OCI-LY7 (cell line): ENCODE results near the gene PSD4. TPM values are rescaled to one million over a fixed set of nuclear protein-coding genes. Genes with fewer than 3 reads are reported as not detected.

Experiments
- BruUV-seq: library from RNA; stranded (reverse); fragments of 400-500 nt; replicated peaks from 2 replicates; lab custom pipeline; 2021; lab: Mats Ljungman, UMichigan
- CTCF ChIA-PET: fragments of 300-600 bp; sonication (Branson Sonifier 250); formaldehyde crosslinking; loops from one replicate; lab custom pipeline; 2022; ENCODE audit warnings: antibody characterized with exemption; ENCODE audit not compliant: unreplicated experiment; lab: Charles Lee
- POLR2A ChIA-PET: fragments of 300-600 bp; sonication (Branson Sonifier 250); formaldehyde crosslinking; loops from one replicate; lab custom pipeline; 2022; ENCODE audit warnings: antibody characterized with exemption; lab: Charles Lee
- DNase-seq: peaks from one replicate; pipeline ENCODE4 v3.0.0-alpha.2; 2015; ENCODE audit warnings: low spot score
- H2AFZ ChIP-seq: fragments of 200-600 bp; sonication (generic), shearing (Covaris generic); 2 replicates; pipeline ENCODE4 v1.6.1; 2014; ENCODE audit warnings: mild to moderate bottlenecking, antibody characterized with exemption, low read length, moderate library complexity
- H3K27ac ChIP-seq: fragments of 200-600 bp; sonication (generic); 2 replicates; pipeline ENCODE4 v1.5.1; 2014; ENCODE audit warnings: mixed run types, low read depth, mild to moderate bottlenecking, moderate library complexity, low read length, inconsistent platforms; ENCODE audit not compliant: poor library complexity, severe bottlenecking
- H3K36me3 ChIP-seq: fragments of 200-600 bp; sonication (generic); 2 replicates; pipeline ENCODE4 v1.6.1; 2014; ENCODE audit warnings: mild to moderate bottlenecking, antibody characterized with exemption, low read length, moderate library complexity, mixed read lengths; ENCODE audit not compliant: insufficient read depth
- H3K4me1 ChIP-seq: fragments of 200-600 bp; sonication (generic); 2 replicates; pipeline ENCODE4 v1.5.1; 2014; ENCODE audit warnings: mild to moderate bottlenecking, low read length; ENCODE audit not compliant: insufficient read depth, poor library complexity, severe bottlenecking
- H3K4me2 ChIP-seq: fragments of 200-600 bp; sonication (generic); 2 replicates; pipeline ENCODE4 v1.6.1; 2014; ENCODE audit warnings: mild to moderate bottlenecking, low read length
- H3K4me3 ChIP-seq: fragments of 200-600 bp; sonication (generic); 2 replicates; pipeline ENCODE4 v1.5.1; 2014; ENCODE audit warnings: mild to moderate bottlenecking, low read depth, low read length; ENCODE audit not compliant: poor library complexity, severe bottlenecking
- H3K79me2 ChIP-seq: fragments of 200-600 bp; sonication (generic); 2 replicates; pipeline ENCODE4 v1.6.1; 2016; ENCODE audit warnings: low read depth, mild to moderate bottlenecking, low read length, moderate library complexity, mixed read lengths; ENCODE audit not compliant: insufficient read depth
- H3K9me2 ChIP-seq: fragments of 200-600 bp; sonication (generic); 2 replicates; pipeline ENCODE4 v1.6.1; 2016; ENCODE audit warnings: mild to moderate bottlenecking, low read length, mixed read lengths; ENCODE audit not compliant: insufficient read depth
- H3K9me3 ChIP-seq: fragments of 200-600 bp; sonication (generic); 2 replicates; pipeline ENCODE4 v1.6.1; 2014; ENCODE audit warnings: mild to moderate bottlenecking, mixed run types, low read length, mixed read lengths
- H4K20me1 ChIP-seq: fragments of 200-600 bp; sonication (generic); 2 replicates; pipeline ENCODE4 v1.6.1; 2014; ENCODE audit warnings: mild to moderate bottlenecking, antibody characterized with exemption, low read length, moderate library complexity, mixed read lengths; ENCODE audit not compliant: insufficient read depth
- EZH2phosphoT487 ChIP-seq: fragments of 200-600 bp; sonication (generic); IDR thresholded peaks from 2 replicates; pipeline ENCODE4 v1.6.1; 2018; ENCODE audit warnings: low read depth, borderline replicate concordance, mild to moderate bottlenecking, mixed run types, antibody characterized with exemption, low read length, moderate library complexity, mixed read lengths
- intact Hi-C: fragments of 100-400 bp; cut with micrococcal nuclease; formaldehyde crosslinking; loops from one replicate; pipeline ENCODE4 v1.10.0; 2022; ENCODE audit not compliant: unreplicated experiment
- total RNA-seq, 2 experiments: library from RNA; depleted of rRNA in 1 of 2; stranded (reverse); fragments of >200 nt in 1 of 2; shearing (Covaris generic) in 1 of 2; gene quantifications; 2 replicates each; pipeline ENCODE4 v1.2.3, GENCODE V29; 2014 to 2022
- TF ChIP-seq, protein P1 (sequence below): fragments of 200-600 bp; sonication (generic); conservative IDR thresholded peaks from 2 replicates; pipeline ENCODE4 v1.5.1; 2014; ENCODE audit warnings: mild to moderate bottlenecking, antibody characterized with exemption, low read length, moderate library complexity, mixed read lengths

The PSD4 gene
- total RNA-seq, 2 experiments from 2014 or later = 99.6 to 100 TPM

GRCh38 chr2:113216891-113217454 lies 43.2 kb downstream of the PSD4 start:
- no peaks in the 10 kb centered on the region for H3K36me3 ChIP-seq
- H3K4me3 ChIP-seq = no peak overlapping the region
- intact Hi-C loops = no loop called here
- H2AFZ ChIP-seq = no peak overlapping the region
- no peak overlapping the region for H3K27ac ChIP-seq
- TF ChIP-seq EZH2phosphoT487 = no peak
- no peaks in the 10 kb centered on the region for H3K4me1 ChIP-seq
- BruUV-seq = no TSS peak
- H3K9me2 ChIP-seq = no peaks in the 10 kb centered on the region
- DNase-seq = no peak
- ChIA-PET CTCF (interaction anchor here (0.9 to 1.0 kb wide), 2 partner anchors 13 to 18 kb away, joined by 3 read pairs; no protein-coding TSS in a partner anchor), POLR2A (no interaction called here)
- H4K20me1 ChIP-seq = no peaks in the 10 kb centered on the region
- no peak overlapping the region for H3K4me2 ChIP-seq
- H3K9me3 ChIP-seq = no peaks in the 10 kb centered on the region
- no peaks in the 10 kb centered on the region for H3K79me2 ChIP-seq

DNA sequence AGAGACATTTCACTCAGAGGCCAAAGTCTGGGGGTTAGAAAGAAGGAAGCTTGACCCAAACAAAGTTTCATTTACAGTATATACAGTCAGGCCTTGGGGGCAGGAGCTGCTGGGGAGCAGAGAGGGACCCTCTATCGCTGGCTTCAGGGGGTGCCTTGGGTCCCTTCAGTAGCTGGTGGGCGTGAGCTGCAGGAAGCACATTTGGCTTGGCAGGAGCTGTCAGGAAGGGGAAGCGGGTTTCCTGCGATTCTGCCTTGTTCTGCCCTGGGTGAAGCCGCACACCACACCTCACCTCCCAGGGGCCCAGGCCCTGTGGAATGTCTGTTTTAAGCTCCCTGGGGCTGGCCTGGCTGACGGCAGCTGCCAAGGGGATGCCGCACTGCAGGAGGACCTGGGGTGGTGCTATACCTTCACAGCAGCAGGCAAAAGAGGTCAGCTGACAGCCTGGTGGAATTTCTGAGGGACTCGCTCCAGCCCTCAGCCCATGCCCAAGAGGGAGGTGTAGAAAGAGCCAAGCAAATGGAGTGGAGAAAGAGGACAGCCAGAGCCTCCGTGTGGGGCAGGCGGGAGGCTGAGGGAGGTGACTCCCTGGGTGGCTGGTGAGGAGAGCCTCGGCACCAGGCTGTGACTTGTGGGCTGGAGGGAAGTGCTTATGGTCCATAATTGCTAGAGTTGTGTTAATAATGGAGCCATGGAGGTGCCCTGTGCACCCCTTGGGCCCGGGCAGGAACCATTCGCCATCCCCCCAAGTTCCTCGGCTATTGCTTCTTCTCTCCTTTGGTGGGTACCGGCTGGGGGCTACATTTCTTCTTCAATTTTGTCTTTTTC lies 43.9 kb downstream of the PSD4 start:
- Histone ChIP-seq H2AFZ (no peak overlapping the region), H4K20me1 (no peaks in the 10 kb centered on the region), H3K9me3 (no peaks in the 10 kb centered on the region), H3K36me3 (no peaks in the 10 kb centered on the region), H3K27ac (no peak overlapping the region), H3K9me2 (no peaks in the 10 kb centered on the region), H3K4me3 (no peak overlapping the region), H3K4me2 (no peak overlapping the region), H3K4me1 (no peaks in the 10 kb centered on the region), H3K79me2 (no peaks in the 10 kb centered on the region)
- BruUV-seq = no TSS peak
- TF ChIP-seq, protein P1, sequence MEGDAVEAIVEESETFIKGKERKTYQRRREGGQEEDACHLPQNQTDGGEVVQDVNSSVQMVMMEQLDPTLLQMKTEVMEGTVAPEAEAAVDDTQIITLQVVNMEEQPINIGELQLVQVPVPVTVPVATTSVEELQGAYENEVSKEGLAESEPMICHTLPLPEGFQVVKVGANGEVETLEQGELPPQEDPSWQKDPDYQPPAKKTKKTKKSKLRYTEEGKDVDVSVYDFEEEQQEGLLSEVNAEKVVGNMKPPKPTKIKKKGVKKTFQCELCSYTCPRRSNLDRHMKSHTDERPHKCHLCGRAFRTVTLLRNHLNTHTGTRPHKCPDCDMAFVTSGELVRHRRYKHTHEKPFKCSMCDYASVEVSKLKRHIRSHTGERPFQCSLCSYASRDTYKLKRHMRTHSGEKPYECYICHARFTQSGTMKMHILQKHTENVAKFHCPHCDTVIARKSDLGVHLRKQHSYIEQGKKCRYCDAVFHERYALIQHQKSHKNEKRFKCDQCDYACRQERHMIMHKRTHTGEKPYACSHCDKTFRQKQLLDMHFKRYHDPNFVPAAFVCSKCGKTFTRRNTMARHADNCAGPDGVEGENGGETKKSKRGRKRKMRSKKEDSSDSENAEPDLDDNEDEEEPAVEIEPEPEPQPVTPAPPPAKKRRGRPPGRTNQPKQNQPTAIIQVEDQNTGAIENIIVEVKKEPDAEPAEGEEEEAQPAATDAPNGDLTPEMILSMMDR = no peak
- no peak for TF ChIP-seq EZH2phosphoT487
- ChIA-PET POLR2A (no interaction called here), CTCF (interaction anchor here (0.9 kb wide), 1 partner anchor 13 kb away, joined by 3 read pairs; no protein-coding TSS in a partner anchor)
- intact Hi-C loops = no loop called here
- no peak for DNase-seq

DNA sequence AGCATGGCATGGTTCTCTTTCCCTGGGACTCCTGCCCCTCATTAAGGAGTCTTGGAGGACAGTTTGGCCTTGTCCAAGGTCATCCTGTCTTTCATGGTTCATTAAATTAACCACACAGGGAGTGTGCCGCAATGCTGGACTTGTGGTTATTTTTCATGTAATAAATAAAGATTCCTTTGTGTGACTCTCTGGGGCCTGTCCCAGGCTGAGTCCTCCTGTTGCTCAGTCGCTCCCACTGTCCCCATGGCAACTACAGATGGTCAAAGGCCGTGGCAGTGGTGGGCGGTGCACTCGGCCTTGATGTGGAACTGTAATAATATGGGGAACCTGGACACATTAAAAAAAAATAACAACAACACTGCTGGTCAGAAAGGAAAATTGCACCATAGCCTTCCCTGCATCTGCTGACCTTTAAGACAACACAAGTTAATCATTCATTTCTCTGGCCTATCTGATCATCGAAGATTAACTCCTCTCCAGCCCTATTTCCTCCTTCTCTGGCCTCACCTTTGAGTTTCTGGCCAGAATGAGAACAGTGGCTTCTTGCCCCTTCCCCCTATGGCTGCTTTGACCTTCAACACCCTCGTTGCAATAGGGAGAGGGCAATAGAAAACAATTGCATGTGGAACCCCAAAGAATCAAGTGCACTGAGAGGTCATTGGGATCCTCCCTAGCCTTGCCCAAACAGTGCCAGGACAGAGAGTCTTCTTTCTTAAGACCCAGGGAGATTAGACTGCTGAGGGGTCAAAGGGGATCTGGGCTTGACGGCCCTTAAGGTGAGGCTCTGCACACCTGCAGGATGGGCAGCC lies 44.7 kb downstream of the PSD4 start:
- no TSS peak for BruUV-seq
- no peaks in the 10 kb centered on the region for H3K36me3 ChIP-seq
- CTCF ChIA-PET = no interaction called here

More for the DNA sequence above, 44.7 kb downstream of the PSD4 start:
- no peaks in the 10 kb centered on the region for H3K9me3 ChIP-seq
- no peak overlapping the region for H3K4me3 ChIP-seq
- no peak for DNase-seq
- no peaks in the 10 kb centered on the region for H3K9me2 ChIP-seq
- POLR2A ChIA-PET = no interaction called here
- intact Hi-C loops = no loop called here
- no peaks in the 10 kb centered on the region for H3K4me1 ChIP-seq
- no peaks in the 10 kb centered on the region for H4K20me1 ChIP-seq
- no peaks in the 10 kb centered on the region for H3K79me2 ChIP-seq
- H3K27ac ChIP-seq = no peak overlapping the region
- H3K4me2 ChIP-seq = no peak overlapping the region
- TF ChIP-seq, protein P1 = no peak
- no peak for TF ChIP-seq EZH2phosphoT487
- H2AFZ ChIP-seq = no peak overlapping the region
